HL-60 (cell line): ENCODE results near the gene LCA5.

Experiments used
- GABPA ChIP-seq: IDR thresholded peaks from 2 replicates; pipeline ENCODE4 v1.6.1; 2012; ENCODE audit warnings: low read depth
- POLR2AphosphoS5 ChIP-seq: IDR thresholded peaks from 2 replicates; pipeline ENCODE4 v1.6.1; 2012; ENCODE audit warnings: low read depth
- TF ChIP-seq, protein P1 (sequence below): IDR thresholded peaks from one replicate; pipeline ENCODE4 v1.5.1; 2011; ENCODE audit warnings: low read length, control low read depth, inconsistent platforms; ENCODE audit not compliant: insufficient read depth

DNA sequence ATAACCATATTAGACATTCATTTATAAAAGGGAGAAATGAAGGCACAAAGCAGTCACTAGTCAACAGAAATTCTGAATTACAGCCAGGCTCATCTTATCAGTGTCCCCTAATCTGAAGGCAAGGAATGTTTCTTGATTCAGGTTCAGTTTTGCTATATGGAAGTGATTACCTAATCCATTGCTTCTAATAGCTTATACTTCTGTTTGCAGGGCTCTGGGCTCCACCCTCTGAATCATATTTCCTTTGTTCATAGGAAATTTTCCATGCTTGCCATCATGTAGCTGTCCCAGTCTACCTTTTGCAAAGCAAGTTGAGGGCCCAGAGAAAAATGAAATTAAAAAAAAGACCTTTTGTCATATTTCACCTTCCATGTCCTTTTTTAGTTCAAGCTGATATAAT lies 96.0 kb downstream of the LCA5 start:
- TF ChIP-seq, protein P1, sequence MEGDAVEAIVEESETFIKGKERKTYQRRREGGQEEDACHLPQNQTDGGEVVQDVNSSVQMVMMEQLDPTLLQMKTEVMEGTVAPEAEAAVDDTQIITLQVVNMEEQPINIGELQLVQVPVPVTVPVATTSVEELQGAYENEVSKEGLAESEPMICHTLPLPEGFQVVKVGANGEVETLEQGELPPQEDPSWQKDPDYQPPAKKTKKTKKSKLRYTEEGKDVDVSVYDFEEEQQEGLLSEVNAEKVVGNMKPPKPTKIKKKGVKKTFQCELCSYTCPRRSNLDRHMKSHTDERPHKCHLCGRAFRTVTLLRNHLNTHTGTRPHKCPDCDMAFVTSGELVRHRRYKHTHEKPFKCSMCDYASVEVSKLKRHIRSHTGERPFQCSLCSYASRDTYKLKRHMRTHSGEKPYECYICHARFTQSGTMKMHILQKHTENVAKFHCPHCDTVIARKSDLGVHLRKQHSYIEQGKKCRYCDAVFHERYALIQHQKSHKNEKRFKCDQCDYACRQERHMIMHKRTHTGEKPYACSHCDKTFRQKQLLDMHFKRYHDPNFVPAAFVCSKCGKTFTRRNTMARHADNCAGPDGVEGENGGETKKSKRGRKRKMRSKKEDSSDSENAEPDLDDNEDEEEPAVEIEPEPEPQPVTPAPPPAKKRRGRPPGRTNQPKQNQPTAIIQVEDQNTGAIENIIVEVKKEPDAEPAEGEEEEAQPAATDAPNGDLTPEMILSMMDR, result no peak
- TF ChIP-seq POLR2AphosphoS5 (no peak), GABPA (no peak)
